ENCODE measurements around the gene U2SURP. TPM values are rescaled to one million over a fixed set of nuclear protein-coding genes. Genes with fewer than 3 reads are reported as not detected.

Gene U2SURP
- total and polyA plus RNA-seq, 10 of the 15 experiments (the other 5 are each of a cell fraction or from before 2014, with no cell fraction given): 76.3 to 277 (median 150) TPM

- TF ChIP-seq SKIL (IDR thresholded peaks at IDR 0.05; ENCODE audit: low read depth, poor library complexity, severe bottlenecking): peak; percentile 58
- no peak for TF ChIP-seq SUPT20H (IDR thresholded peaks at IDR 0.05; ENCODE audit: borderline replicate concordance, control insufficient read depth, low read depth, low read length)
- no peak for TF ChIP-seq PRDM15 (CRISPR knock-in tag; IDR thresholded peaks at IDR 0.05)
- no peak for TF ChIP-seq ZBTB40 (IDR thresholded peaks at IDR 0.05; ENCODE audit: borderline replicate concordance)
- TF ChIP-seq FOS (IDR thresholded peaks at IDR 0.05; ENCODE audit: borderline replicate concordance, extremely low read depth, insufficient read length): no peak
- no peak for TF ChIP-seq YY1 (IDR thresholded peaks at IDR 0.05; ENCODE audit: low read depth, low read length)
- TF ChIP-seq ATF7 (IDR thresholded peaks at IDR 0.05; ENCODE audit: low read depth): peak; percentile 91
- TF ChIP-seq PAX8 (IDR thresholded peaks at IDR 0.05): no peak
- peak; percentile 87 for TF ChIP-seq ATF2 (IDR thresholded peaks at IDR 0.05; ENCODE audit: low read length)
Observed at GRCh38 chr3:143060906-143061305, 59.5 kb downstream of the U2SURP start (continued).
